Measurements from ENCODE around the gene WAPL.

The WAPL gene

DNA sequence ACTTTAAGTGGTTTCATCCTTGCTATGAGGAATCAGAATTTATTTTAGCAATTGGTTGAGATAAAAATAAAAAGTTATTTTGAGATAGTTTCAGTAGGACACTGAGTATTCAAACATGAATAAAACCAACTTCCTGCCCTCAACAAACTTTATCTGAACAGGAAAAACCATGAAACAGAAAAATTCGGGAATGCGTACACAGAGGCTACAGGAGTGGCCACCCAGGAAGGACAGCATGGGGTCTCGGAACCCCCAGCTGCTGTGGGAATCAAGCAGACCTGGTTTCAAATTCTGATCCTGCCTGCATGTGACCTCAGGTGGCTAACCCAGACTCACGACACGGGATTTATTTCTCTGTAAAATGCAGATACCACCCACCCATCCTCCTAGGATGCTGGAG lies 106.0 kb downstream of the WAPL start:
- TF ChIP-seq, protein P1, sequence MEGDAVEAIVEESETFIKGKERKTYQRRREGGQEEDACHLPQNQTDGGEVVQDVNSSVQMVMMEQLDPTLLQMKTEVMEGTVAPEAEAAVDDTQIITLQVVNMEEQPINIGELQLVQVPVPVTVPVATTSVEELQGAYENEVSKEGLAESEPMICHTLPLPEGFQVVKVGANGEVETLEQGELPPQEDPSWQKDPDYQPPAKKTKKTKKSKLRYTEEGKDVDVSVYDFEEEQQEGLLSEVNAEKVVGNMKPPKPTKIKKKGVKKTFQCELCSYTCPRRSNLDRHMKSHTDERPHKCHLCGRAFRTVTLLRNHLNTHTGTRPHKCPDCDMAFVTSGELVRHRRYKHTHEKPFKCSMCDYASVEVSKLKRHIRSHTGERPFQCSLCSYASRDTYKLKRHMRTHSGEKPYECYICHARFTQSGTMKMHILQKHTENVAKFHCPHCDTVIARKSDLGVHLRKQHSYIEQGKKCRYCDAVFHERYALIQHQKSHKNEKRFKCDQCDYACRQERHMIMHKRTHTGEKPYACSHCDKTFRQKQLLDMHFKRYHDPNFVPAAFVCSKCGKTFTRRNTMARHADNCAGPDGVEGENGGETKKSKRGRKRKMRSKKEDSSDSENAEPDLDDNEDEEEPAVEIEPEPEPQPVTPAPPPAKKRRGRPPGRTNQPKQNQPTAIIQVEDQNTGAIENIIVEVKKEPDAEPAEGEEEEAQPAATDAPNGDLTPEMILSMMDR (conservative IDR thresholded peaks at IDR 0.05; ENCODE audit: control insufficient read depth, insufficient read depth, low read depth, low read length), result no peak
- no peak overlapping the region for H3K4me3 ChIP-seq (ENCODE audit: control insufficient read depth, low read depth, low read length)
- no peak for DNase-seq (ENCODE audit: low read depth)

GRCh38 chr10:86415116-86415515 lies 106.5 kb downstream of the WAPL start:
- no peak overlapping the region for H3K4me3 ChIP-seq (ENCODE audit: control insufficient read depth, low read depth, low read length)
- DNase-seq (ENCODE audit: low read depth), result no peak
- TF ChIP-seq, protein P1 (conservative IDR thresholded peaks at IDR 0.05; ENCODE audit: control insufficient read depth, insufficient read depth, low read depth, low read length), result no peak

- DNase-seq (ENCODE audit: low read depth), result no peak
- TF ChIP-seq, protein P1 (conservative IDR thresholded peaks at IDR 0.05; ENCODE audit: control insufficient read depth, insufficient read depth, low read depth, low read length), result no peak
- no peak overlapping the region for H3K4me3 ChIP-seq (ENCODE audit: control insufficient read depth, low read depth, low read length)
Observed at GRCh38 chr10:86413046-86413728, 108.4 kb downstream of the WAPL start.

DNA sequence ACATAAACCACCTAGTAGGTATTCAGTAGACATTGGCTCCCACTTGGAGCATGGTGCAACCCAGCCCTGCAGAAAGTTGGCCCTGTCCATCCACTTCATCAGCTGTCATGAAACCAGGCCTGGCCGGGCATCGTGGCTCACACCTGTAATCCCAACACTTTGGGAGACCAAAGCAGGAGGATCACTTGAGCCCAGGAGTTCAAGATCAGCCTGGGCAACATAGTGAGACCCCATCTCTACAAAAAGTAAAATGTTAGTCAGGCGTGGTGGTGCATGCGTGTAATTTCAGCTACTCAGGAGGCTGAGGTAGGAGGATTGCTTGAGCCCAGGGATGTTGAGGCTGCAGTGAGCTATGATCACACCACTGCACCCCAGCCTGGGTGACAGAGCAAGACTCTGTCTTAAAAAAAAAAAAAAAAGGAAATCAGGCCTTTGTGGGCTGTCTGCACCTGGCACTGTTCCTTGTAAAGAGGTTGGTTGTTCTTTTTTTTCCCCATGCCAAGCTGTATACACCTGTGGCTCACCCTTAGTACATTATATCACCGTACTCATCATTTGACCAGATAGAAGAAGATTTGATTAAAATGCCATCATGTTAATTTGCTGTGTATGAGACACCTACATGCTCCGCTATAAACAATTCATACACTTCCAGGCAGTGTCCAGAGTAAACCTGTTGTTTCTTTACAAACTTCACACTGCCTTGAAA lies 109.6 kb downstream of the WAPL start:
- TF ChIP-seq, protein P1 (conservative IDR thresholded peaks at IDR 0.05; ENCODE audit: control insufficient read depth, insufficient read depth, low read depth, low read length), result no peak
- H3K4me3 ChIP-seq (ENCODE audit: control insufficient read depth, low read depth, low read length), result no peak overlapping the region
- DNase-seq (ENCODE audit: low read depth), result no peak

- peak; percentile 52 for DNase-seq (ENCODE audit: low read depth)
- no peak overlapping the region for H3K4me3 ChIP-seq (ENCODE audit: control insufficient read depth, low read depth, low read length)
- TF ChIP-seq, protein P1 (conservative IDR thresholded peaks at IDR 0.05; ENCODE audit: control insufficient read depth, insufficient read depth, low read depth, low read length), result no peak
Observed at GRCh38 chr10:86411281-86411841, 110.2 kb downstream of the WAPL start.

DNA sequence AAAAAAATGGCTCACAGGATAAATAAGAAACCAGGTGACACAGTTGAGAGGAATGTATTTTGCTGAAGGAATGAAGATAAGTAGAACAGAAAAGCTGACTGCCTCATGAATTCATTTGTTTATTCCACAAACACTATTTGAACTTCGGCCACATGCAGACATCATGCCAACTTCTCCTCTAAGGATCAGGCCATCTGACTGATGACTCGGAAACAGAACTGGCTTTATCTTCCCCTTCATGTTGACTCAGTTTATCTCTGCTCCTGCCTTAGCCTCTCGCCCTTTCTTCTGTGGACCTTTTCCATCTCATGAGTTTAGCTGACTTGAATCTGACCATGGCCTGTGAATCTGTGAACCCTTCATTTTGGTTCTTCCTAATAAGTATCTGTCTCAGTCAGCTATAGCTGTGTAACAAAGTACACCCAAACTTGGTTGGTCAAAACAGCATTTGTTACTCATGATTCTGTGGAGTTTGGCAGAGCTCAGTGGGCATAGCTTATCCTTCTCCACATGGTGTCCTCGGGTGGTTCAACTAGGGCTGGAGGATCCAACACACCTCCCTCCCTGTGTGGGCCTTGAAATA lies 111.0 kb downstream of the WAPL start:
- H3K4me3 ChIP-seq (ENCODE audit: control insufficient read depth, low read depth, low read length), result no peak overlapping the region
- TF ChIP-seq, protein P1 (conservative IDR thresholded peaks at IDR 0.05; ENCODE audit: control insufficient read depth, insufficient read depth, low read depth, low read length), result no peak
- peak; percentile 82 for DNase-seq (ENCODE audit: low read depth)
